ENCODE measurements around the gene KIRREL3. TPM values are rescaled to one million over a fixed set of nuclear protein-coding genes. Genes with fewer than 3 reads are reported as not detected.

Gene KIRREL3
- total RNA-seq, 1 donor from 2014 or later = not detected

GRCh38 chr11:126542334-126543015 lies 458.1 kb downstream of the KIRREL3 start:
- Histone ChIP-seq H3K4me3 (ENCODE audit: low read depth, low read length) (no peak overlapping the region), H3K36me3 (ENCODE audit: control insufficient read depth, insufficient read depth, low read length) (no peaks in the 10 kb centered on the region), H3K27me3 (ENCODE audit: control insufficient read depth, insufficient read depth, low read length) (no peaks in the 10 kb centered on the region)
- TF ChIP-seq CTCF (IDR thresholded peaks at IDR 0.05; ENCODE audit: insufficient read depth, low read length, severe bottlenecking) = no peak
- DNase-seq (ENCODE audit: low read depth) (no peak), FAIRE-seq (no peak)

GRCh38 chr11:126538071-126538470 lies 462.5 kb downstream of the KIRREL3 start:
- TF ChIP-seq CTCF (IDR thresholded peaks at IDR 0.05; ENCODE audit: insufficient read depth, low read length, severe bottlenecking) = no peak
- FAIRE-seq = no peak
- H3K36me3 ChIP-seq (ENCODE audit: control insufficient read depth, insufficient read depth, low read length) = no peaks in the 10 kb centered on the region
- H3K27me3 ChIP-seq (ENCODE audit: control insufficient read depth, insufficient read depth, low read length) = no peaks in the 10 kb centered on the region
- no peak overlapping the region for H3K4me3 ChIP-seq (ENCODE audit: low read depth, low read length)
- DNase-seq (ENCODE audit: low read depth) = no peak

- Histone ChIP-seq H3K4me3 (ENCODE audit: low read depth, low read length) (no peak overlapping the region), H3K27me3 (ENCODE audit: control insufficient read depth, insufficient read depth, low read length) (no peaks in the 10 kb centered on the region), H3K36me3 (ENCODE audit: control insufficient read depth, insufficient read depth, low read length) (no peaks in the 10 kb centered on the region)
- DNase-seq (ENCODE audit: low read depth) (no peak), FAIRE-seq (no peak)
- TF ChIP-seq CTCF (IDR thresholded peaks at IDR 0.05; ENCODE audit: insufficient read depth, low read length, severe bottlenecking) = no peak
Measured at GRCh38 chr11:126537492-126537891, 463.1 kb downstream of the KIRREL3 start.

GRCh38 chr11:126534141-126534805 lies 466.3 kb downstream of the KIRREL3 start:
- DNase-seq (ENCODE audit: low read depth) (no peak), FAIRE-seq (no peak)
- no peak for TF ChIP-seq CTCF (IDR thresholded peaks at IDR 0.05; ENCODE audit: insufficient read depth, low read length, severe bottlenecking)
- no peaks in the 10 kb centered on the region for H3K36me3 ChIP-seq (ENCODE audit: control insufficient read depth, insufficient read depth, low read length)
- H3K27me3 ChIP-seq (ENCODE audit: control insufficient read depth, insufficient read depth, low read length) = no peaks in the 10 kb centered on the region
- H3K4me3 ChIP-seq (ENCODE audit: low read depth, low read length) = no peak overlapping the region

GRCh38 chr11:126533560-126533959 lies 467.0 kb downstream of the KIRREL3 start:
- H3K36me3 ChIP-seq (ENCODE audit: control insufficient read depth, insufficient read depth, low read length) = no peaks in the 10 kb centered on the region
- TF ChIP-seq CTCF (IDR thresholded peaks at IDR 0.05; ENCODE audit: insufficient read depth, low read length, severe bottlenecking) = no peak
- no peaks in the 10 kb centered on the region for H3K27me3 ChIP-seq (ENCODE audit: control insufficient read depth, insufficient read depth, low read length)
- H3K4me3 ChIP-seq (ENCODE audit: low read depth, low read length) = no peak overlapping the region
- DNase-seq (ENCODE audit: low read depth) (no peak), FAIRE-seq (no peak)

Measured in bronchial epithelial cell (primary cell).